Activated CD4-positive, alpha-beta T cell treated with anti-CD3 and anti-CD28 coated beads, Interleukin-2, amount 50 U/mL, for 16 hours (primary cell): ENCODE results near the gene LTN1.

Experiments used
- DNase-seq: peaks from one replicate; pipeline ENCODE4 v3.0.0-alpha.2; 2020

LTN1 gene

DNA sequence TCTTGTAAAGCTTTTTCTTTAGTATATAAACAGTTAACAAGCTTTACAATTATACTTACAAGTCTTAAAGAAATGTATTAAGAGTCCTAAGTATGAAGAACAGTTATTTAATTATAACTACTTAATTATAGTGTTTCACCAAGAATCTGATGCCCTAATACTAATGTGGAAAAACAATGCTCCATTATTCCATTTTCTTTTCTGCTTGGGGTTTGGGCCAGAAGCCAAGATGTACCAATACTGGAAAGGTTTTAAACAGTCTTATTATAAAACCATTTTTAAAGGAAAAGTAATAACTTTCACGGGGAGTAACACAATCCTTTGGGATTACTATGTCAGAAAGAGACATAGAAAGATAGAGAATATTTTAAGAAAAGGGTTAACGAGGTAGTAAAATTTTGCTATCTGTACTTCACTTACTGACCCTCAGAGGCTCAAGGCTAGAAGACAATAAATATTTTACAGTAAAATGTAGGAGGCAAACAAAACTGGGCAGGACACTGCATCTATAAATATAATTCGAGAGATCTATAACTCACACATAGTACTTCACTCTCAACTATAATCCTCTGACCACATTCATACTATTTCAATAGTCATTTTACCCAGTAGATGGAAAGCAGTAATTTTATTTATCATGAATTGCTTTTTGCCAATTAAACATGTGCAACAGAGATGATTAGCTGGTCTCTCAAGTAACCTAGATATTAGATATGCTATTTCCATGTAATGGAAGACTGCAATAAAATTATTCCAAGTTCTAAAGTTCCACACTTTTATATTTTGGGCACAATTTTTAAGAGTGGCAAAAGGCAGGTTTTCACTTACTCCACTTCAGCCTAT is 63.9 kb downstream of the LTN1 start:
- DNase-seq = no peak

DNA sequence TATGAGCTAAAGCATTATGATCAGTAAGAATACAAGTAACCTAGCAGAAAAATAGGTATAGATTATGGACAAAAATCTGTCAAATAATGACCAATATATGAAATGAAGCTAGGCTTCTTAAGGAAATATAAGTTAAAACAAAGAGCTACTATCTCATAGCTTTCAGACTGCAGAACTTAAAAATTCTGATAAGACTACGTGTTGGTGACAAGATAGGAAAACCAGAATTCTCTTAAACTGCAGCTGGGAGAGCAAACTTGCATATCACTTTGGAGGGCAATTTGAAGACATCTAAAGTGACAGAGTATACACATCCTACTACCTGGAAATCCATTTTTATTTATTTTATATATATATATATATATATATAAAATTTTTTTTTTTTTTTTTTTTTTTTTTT is 65.5 kb downstream of the LTN1 start:
- DNase-seq = no peak

DNA sequence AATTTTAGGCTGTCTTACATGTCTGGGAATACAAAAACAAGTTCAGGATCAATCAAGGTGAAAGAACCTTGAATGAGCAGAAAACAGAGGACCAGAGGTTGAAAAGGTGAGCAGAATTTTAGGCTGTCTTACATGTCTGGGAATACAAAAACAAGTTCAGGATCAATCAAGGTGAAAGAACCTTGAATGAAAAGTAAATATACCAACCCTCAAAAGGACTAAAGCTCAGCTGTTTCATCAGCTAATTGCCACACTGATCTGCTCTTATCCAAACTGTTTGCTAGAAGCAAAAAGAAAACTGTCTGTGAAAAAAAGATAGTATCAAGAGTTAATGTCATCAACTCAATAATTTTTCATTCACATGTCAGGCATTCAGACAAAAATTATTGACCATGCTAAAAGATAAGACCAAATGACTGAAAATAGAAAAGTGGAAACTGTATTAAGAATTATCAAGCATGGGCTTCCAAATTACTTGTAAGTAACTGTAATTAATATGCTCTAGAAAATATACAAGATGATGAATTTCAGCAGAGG is 69.2 kb downstream of the LTN1 start:
- no peak for DNase-seq

DNA sequence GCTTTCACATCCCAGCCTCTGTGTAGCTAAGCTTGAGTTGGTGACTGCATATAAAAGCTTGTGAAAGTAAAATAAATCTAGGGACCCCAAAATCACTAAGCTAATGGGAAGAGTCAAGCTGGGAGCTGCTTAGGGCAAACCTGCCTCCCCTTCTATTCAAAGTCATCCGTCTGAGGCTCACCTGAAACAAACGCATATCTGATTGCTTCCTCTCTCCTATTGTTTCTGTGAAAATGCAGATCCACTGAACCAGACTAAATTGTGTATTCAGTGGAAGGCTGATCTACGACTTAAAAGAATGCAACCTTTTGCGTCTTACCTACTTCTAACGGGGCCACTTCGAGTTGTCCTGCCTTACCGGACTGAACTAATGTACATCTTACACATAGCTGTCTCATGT is 70.3 kb downstream of the LTN1 start:
- no peak for DNase-seq

DNA sequence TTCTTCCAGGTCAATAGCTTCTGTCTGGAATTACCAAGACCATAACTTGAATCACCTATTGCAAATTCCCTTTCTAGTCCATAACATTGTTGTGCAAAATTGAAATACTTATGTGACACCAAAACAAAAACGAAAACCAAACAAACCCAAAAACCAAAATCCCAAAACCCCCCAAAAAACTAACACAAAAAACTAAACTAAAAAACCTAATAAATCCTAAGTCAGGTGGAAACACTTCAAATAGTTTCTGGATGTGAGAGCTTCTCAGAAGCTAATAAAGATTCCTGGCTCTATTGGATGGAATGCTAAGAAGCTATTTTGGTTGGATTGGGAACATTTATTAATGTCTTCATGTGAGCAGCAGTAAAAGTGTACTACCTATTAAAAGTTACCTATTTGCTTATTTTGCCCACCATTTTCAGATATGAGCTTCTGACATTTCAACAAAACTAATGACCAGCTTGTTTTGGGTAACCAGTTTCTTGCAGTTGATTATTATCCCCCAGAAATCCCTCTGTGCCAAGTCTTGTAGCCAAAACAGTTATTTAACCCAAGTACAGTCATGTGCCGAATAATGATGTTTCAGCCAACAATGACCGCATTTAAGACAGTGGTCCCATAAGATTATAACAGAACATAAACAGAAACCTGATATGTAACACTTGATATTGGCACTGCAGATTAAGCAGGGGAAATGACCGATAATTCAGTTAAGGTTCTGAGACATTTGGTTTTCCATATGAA is 76.4 kb downstream of the LTN1 start:
- no peak for DNase-seq

DNA sequence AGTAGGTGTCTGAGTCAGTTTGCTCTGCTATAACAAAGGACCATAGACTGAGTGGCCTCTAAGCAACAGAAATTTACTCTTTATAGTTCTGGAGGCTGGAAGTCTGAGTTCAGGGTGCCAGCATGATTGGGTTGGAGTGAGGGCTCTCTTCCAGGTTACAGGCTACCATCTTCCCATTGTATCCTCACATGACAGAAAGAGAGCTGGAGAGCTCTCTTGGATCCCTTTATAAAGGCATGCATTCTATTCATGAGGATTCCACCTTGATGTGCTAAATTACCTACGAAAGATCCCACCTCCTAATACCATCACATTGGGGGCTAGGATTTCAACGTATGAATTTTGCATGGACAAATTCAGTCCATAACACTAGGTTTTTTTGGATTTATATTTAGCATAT is 79.6 kb downstream of the LTN1 start:
- DNase-seq = no peak

DNA sequence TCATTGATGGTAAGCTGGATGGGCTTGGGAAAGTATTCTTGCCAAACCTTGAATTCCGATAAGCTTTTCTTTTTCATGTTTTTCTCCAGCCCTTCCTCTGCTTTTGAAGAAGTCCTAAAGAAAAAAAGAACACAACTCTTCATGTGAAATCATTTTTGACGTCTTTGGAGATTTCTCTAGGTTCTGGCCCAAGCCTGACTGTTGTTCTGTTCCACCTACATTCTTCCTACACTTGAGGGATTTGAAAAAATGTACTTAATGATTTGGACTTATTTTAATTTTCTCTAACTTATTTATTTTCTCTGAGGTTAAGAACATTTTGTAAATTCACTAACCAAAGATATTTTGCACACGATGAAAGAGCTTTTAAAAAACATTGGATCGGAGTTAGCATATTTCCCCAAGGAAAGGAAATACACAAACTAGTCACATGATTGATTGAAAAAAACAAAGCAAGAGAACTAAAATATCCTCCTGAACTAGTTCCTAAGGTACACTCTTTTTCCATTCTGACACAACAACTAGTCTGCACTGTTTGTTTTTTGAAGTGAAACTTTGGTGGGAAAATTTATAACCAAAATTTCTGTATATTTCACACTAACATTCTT is 82.3 kb downstream of the LTN1 start:
- DNase-seq = no peak

DNA sequence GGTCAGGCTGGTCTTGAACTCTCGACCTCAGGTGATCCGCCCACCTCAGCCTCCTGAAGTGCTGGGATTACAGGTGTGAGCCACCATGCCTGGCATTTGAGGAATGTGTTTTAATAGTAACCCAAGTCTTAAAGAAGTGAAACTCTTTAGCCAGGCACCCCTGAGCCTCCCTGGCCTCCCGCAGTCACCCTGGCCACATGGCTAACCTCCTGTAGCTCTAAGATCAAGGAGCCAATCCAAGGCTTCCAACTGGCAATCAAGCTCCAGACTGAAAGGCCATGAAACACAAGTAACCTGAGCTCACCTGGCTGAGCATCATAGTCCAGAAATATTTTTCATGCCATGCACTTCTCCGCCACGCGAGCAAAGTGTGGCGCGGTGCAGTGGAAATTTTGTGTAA is 84.3 kb downstream of the LTN1 start:
- no peak for DNase-seq

DNA sequence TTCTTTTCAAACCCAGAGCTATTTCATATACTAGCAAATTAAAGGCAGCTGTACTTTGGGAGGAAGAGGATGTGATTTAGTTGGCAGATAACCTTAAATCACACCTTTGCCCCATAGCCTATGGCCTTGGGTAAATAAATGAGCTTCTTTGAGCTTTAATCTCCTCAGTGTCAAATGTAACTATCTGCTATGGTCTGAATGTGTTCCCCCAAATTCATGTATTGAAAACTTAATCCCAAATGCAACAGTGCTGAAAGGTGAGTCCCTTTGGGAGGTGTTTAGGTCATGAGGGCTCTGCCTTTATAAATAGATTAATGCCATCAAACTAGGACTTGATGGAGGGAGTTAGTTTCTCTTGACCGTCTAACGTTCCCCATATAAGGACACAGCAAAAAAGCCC is 85.8 kb downstream of the LTN1 start:
- DNase-seq = no peak

DNA sequence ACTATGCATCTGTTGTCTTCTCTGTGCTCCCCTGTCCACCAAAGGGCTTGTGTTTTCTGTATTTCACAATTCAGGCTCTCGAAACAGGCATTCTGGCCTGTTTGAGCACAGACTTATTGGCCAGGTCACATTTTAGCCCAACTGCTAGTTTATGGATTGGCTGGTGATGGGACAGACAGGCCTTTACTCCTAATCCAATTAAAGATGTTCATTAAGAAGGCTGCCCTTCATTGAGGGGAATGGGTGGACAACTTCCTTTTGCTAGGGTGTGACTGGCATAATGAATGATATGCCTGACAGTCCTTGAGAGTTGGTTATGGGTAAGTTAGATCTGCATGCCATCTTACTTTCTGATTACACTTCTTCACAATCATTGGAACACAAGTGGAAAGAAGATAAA is 86.4 kb downstream of the LTN1 start:
- no peak for DNase-seq

DNA sequence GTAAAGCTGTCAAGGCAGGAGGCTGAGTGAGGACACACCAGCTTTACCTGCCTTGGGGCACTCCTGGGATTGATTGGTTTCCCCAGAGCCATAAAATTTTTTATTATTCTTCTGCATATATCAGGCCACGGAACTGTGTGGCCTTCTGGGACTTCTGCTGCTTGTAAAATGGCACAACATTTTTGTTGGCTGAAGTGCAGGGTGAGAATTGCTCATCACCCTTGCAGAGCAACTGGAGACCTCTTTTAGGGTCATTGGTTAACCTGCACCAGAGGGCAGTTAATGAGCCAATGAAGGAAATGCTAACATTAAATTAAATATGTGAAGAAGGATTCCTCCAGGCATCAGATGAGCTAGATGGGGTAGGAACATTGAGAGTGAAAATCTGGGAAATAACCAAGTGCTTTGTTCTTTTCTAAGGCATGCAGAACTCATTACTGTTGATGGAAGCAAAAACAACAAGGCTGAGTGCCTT is 87.7 kb downstream of the LTN1 start:
- no peak for DNase-seq

DNA sequence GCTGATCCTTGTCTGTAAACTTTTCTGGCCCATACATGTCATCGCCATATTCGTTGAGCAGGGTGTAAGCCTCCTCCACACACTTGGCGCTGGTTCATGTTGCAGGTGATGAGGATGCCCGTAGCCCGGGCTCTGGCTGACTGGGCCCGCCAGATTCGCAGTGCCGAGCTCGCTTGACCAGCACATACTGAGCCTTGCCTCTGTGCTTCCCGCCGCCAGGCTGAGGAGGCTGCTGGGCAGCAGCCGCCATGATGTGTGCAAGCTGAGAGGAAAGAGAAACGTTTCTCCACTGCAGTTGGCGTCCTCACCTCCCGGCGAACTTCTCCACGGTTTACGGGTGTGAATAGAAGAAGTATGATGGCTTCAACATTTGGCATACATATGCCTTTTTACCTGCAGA is 89.2 kb downstream of the LTN1 start:
- no peak for DNase-seq

DNA sequence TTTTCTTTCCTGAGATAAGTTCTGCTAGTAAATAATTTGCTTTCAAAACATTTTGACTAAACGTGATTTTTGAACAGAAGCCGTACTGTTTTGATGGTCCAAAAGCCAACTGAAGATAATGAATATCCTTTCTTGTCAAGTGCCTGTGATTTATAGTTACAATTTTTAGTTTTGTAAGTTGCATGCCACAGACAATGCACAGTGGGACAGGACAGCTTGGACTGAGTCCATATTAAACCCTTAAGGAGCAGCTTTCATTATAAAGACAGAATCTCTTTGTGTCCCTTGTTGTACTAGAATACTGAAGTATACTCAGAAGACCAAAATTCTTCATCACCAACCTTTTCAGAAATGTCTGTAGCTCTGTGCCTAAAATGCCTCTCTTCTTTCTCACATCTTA is 92.2 kb downstream of the LTN1 start:
- no peak for DNase-seq

DNA sequence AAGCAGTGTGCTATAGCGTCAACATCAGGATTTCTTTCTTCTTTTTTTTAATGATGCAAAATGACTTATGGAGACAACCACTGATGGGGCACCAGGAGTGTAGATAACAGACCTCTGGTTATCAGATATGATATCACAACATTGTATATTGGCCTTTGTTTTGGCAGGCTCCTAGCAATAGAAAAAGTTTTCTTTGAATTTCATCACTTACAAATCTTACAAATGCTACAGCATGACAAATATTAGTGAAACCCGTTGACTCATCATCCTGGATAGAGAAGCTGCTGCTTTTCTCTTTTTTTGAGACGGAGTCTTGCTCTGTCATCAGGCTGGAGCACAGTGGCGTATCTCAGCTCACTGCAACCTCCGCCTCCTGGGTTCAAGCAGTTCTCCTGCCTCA is 92.9 kb downstream of the LTN1 start:
- peak; percentile 16 for DNase-seq

DNA sequence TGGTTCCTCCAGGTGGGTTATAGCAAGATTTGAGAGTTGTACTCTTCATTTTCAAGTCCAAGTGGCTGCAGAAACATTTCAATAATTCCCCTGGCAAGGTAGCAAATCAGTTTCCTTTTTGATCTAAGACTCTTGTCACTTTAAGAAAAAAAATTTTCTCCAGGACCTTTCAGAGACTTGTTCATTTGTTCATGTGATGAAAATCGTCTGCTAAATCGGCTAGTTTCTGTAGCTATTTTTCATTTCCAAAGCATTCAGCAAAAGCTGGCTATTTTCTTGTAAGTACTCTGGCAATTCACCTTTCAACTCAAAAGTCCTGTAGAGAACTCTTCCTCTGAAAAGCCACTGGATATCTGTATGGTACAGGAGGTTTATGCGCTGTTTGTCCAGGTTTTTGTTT is 93.5 kb downstream of the LTN1 start:
- DNase-seq = no peak

DNA sequence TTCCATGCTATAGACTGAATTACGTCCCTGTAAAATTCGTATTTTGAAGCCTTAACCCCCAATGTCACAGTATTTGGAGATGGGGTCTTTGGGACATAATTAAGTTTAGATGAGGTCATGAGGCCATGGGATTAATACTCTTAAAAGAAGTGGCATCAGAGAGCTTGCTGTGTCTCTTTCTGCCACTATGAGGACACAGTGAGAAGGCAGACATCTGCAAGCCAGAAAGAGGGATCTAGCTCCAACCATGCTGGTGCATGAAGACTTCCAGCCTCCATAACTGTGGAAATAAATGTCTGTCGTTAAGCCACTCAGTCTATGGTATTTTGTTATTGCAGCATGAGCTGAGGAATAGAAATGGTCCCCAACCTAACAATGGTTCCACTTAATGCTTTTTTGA is 99.0 kb downstream of the LTN1 start:
- no peak for DNase-seq

DNA sequence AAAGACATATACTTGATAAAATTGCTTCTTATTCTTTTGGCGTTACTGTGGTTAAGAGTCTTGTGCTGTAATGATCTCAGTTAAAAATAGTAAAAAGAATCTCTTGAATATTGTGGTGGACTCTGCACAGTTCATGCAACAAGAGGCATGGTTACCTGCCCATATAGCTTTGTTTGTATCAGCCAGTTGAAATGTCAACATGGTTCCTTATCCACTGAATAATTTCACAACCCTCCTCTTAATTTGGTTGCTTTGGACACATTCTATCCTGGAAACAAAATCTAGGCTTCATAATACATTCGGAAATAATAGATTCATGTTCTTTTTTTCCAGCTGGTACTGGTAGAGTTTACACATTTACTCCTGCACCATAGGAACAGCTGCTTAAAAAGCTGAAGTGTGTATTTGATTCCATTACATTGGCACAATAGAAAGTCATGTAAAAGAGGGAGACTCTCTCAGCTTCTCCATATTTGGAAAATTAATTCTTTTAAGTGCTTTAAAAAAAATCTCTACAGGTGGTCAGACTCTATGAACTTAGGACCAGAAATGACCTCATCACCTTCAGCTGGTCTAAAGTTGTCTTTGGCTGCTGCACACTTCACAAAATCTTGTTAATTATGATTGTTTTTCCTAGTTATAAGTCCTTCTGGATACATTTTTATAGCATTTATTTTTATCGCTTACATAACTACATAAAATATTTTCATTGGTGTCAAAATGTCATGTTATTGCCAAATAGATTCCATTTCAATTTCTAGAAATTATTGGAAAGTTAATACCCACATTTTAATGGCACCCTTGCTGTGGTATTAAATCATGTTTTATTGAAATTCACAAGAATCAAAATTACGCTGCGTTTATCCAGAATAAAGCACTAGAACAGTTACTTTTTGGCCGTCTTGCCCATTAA is 100.2 kb downstream of the LTN1 start:
- DNase-seq = no peak

DNA sequence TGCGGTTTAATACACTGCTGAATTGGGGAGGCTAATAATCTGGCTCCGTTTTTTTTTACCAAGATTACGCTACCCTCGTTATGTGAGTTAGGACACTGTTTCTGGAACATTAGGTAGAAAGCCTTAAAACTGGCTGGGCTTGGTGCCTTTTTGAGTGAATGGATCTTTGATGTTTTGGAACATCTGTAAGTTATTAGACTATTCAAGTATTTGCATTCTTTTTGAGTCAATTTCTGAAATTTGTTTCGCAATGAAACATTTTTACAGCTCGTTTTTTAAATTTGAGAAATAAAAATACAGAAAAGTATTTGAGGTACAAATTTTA is 106.9 kb downstream of the LTN1 start:
- no peak for DNase-seq

DNA sequence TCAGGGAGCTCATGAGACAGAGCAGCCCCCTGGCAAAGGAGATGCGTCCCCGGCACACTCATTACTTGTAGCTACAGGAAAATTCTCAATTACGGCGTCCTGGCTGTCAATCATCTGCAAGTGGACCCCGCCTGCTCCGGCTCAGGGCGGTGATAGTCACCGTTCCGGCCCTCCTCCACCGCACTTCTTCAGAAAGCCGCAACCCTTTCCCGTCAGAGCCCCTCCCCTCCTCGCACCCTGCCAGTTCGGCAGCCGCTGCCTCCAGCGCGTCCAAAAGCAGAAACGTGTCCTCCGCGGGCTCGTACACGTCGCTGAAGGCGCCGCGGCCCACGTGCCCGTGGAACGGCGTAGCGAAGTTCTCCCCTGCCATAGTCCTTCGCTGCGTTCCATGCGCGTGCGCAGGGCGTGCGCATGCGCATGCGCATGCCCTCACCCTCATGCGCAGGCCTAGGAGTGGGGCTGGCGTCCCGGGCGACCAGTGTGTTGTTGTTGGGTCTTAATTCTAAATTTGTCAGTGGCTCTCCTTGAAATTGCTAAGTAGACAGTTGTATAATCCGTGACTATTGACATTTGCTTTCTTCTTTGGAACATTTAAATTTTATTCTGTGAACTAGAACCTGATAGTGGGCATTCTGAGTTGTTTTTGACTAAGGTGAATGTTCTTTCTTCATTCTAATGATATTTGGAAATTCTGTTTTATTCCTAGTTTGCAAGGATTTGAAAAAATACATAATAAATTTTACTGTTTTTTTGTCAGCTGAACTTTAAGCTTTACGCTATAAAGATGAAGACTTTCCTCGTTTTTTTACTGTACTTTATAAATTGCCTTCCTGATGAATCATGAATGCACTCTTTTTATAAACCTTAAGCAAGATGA is 107.5 kb downstream of the LTN1 start:
- DNase-seq = peak; percentile 96

DNA sequence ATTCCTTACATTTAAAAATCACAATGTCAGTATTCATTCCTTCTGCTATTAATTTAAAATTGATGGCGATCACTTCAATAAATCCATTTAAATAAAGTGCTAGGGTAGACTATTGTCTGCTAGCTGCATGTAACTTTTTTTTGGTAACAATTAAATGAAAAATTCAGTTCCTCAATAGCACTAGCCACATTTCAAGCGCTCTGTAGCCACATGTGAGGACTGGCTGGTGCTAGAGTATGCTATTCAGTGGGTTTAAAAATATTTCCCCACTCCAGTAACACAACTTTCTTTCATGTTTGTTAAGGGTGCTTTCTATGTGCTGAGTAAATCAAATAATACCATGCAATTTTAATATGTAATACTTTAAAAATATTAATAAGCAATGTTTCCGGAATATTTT is 108.2 kb downstream of the LTN1 start:
- DNase-seq = peak; percentile 16

DNA sequence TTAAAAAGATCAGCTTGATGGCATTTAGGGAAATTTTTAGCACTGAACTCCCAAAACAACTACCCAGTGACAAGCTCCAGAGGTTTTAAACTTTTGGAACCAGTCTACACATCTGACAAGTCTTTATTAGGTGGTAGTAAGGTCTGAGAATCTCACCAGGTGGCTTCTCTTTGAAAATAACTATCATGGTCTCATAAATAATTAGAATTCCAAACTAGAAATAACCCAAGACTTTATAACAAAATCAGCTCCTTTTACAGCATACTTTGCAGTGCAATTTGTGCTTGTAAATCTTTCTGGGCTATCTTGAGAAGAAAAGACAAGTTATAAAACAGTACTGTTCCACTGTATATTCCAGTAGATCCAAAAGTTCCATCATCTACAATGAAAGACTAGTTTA is 108.7 kb downstream of the LTN1 start:
- DNase-seq = no peak

DNA sequence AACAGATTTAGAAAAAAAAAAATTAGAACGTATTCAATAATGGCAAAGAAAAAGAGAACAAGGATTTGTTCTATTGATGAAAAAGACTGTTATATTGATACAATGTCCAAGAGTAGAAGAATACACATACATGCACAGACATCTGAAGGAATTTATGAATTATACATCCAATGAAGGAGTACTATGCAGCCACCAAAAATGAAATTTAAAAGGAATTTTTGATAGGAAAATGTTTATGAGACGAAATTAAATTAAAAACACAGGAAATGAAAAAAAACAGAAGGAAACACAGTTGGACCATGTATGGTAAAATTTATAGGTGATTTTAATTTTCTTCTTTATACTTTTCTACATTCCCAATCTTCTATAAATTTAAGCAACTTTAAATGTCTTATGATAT is 110.3 kb downstream of the LTN1 start:
- DNase-seq = no peak
